ENCODE results near the gene HNRNPA1L2.
"Not testable (repeated sequence)": the region's sequence is repeated elsewhere in the genome, so short reads cannot be mapped to it uniquely, and the experiment has no call there.

- not testable (repeated sequence) for TF ChIP-seq CTCF, EZH2 (IDR thresholded peaks at IDR 0.05)
Observed at GRCh38 chr13:52685806-52686205, 43.6 kb downstream of the HNRNPA1L2 start.
